LNCaP clone FGC (cell line): ENCODE measurements around the gene CELF2.

Source experiments
- DNase-seq: peaks from one replicate; pipeline ENCODE4 v3.0.0-alpha.2; 2011; ENCODE audit warnings: low read depth
- H3K4me3 ChIP-seq: 2 replicates; pipeline ENCODE4 v1.5.1; 2011; ENCODE audit warnings: mild to moderate bottlenecking, low read depth, low read length, control low read depth
- TF ChIP-seq, protein P1 (sequence below): IDR thresholded peaks from 2 replicates; pipeline ENCODE4 v1.5.1; 2012; ENCODE audit warnings: mild to moderate bottlenecking; ENCODE audit not compliant: control insufficient read depth, insufficient read depth; ENCODE audit errors: extremely low read depth

The CELF2 gene

DNA sequence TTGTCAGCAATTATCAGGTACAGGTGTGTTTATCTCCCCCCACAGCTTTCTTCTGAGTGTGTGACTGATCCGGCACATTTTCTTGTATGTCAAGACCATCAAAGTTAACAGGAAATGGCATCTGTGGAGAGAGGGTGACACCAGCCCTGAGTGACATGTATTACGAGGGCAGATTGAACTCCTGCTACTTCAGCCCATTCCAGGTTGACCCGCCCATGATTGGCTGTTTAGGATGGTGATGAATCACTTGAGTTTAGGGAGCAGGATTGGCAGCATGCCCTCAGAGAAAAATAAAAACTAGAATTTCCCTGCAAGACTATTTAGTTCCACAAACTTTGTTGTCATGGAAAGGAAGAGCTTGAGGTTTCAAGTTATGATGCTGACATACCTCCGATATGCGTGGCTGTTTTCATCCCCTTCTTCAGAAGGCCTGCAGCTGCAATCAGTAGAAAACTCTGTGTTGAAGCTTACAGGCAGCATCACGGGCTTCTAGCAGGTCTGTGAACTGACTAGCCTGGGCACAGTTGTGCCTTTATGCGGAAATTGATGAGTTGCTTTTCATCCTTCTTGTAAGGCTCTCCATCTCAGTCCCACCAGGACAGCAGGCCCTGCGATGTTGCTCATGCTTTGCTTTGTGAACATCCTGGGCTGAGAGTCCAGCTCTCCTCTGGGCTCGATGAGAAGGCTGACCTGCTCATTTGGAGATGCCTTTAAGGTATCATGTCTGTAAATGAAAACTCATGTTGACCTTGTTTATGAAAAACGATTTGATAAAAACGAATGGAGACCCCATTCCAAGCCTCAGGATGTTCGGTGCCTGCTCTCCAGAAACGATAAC, 8.0 kb upstream of the CELF2 start:
- TF ChIP-seq, protein P1, sequence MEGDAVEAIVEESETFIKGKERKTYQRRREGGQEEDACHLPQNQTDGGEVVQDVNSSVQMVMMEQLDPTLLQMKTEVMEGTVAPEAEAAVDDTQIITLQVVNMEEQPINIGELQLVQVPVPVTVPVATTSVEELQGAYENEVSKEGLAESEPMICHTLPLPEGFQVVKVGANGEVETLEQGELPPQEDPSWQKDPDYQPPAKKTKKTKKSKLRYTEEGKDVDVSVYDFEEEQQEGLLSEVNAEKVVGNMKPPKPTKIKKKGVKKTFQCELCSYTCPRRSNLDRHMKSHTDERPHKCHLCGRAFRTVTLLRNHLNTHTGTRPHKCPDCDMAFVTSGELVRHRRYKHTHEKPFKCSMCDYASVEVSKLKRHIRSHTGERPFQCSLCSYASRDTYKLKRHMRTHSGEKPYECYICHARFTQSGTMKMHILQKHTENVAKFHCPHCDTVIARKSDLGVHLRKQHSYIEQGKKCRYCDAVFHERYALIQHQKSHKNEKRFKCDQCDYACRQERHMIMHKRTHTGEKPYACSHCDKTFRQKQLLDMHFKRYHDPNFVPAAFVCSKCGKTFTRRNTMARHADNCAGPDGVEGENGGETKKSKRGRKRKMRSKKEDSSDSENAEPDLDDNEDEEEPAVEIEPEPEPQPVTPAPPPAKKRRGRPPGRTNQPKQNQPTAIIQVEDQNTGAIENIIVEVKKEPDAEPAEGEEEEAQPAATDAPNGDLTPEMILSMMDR: no peak
- H3K4me3 ChIP-seq: no peak overlapping the region
- DNase-seq: no peak

- TF ChIP-seq, protein P1: no peak
- no peak overlapping the region for H3K4me3 ChIP-seq
- no peak for DNase-seq
These were observed 7.1 kb upstream of the CELF2 start for GRCh38 chr10:11010582-11010981.

- no peak for DNase-seq
- no peak overlapping the region for H3K4me3 ChIP-seq
- TF ChIP-seq, protein P1: no peak
These were observed 6.2 kb upstream of the CELF2 start for GRCh38 chr10:11011436-11011835.

DNA sequence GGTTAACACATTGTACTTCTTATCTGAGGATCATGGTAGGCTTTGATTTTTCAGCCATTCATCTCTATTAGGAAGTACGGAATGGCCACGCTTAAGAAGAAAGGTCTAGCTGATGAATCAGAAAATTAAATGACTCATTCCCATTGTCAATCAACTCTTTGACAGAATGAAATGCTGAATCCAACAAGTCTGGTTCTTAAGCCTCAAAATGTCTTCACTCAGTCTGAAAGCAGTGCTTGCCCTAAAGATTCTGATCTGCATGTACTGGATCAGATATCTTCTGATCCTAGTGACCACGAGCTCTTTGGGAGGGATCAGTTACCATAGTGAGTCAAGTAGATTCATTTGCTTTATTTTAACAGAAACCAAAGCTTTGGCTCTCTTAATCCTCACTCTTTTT, 5.7 kb upstream of the CELF2 start:
- TF ChIP-seq, protein P1: no peak
- no peak for DNase-seq
- no peak overlapping the region for H3K4me3 ChIP-seq

GRCh38 chr10:11012421-11013295, 5.0 kb upstream of the CELF2 start:
- TF ChIP-seq, protein P1: no peak
- H3K4me3 ChIP-seq: no peak overlapping the region
- DNase-seq: no peak

DNA sequence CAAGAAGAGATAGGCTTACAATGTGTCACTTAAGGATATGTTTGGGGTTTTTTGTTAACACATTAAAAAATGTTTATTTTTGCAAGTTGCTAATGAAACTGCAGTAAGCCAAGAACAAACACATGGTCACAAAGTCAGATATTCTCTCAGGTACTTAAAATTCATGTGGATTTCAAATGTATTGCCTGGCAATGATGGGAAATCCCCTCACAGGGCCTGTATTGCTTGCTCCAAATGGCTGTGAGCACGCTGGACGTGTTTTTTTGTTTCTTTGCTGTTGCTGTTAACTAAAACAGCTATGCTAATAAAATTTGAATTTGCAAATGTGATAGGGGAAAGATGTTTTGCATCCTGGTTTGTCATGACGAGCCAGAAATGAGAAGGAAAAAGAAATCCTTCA, 3.8 kb upstream of the CELF2 start:
- TF ChIP-seq, protein P1: no peak
- no peak for DNase-seq
- no peak overlapping the region for H3K4me3 ChIP-seq
